ENCODE data around the gene PAOX. TPM values are rescaled to one million over a fixed set of nuclear protein-coding genes. Genes with fewer than 3 reads are reported as not detected.

Gene PAOX
- total and polyA plus RNA-seq, 8 donors, result 5.1 to 7.9 (median 6.5) TPM

DNA sequence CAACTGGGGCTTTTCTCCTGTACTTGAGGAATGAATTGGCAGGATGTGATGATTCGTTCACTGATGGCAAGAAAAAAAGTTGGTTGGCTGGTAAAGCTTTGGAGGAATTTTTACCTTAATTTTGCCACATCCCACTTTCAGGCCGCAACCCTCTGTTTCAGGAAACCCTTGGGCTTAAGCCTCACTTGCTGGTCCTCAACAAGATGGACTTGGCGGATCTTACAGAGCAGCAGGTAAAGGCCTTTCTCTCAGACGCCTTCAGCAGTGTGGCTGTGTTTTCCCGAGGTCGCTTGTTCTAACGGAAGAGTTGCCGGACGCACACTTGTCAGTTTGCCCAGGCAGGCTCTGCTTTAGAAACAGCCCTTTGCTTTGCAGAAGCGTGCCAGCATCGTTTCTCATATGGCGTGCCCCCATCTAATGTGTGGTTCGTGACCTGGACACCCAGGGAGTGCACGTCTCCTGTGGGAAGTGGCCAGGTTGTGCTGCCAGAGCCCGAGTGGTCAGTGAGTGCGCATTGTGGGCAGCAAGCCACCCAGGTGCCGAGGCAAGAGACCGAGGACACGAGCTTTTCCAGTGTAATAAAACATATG lies 17.1 kb downstream of the PAOX start:
- DNase-seq, result no peak

DNA sequence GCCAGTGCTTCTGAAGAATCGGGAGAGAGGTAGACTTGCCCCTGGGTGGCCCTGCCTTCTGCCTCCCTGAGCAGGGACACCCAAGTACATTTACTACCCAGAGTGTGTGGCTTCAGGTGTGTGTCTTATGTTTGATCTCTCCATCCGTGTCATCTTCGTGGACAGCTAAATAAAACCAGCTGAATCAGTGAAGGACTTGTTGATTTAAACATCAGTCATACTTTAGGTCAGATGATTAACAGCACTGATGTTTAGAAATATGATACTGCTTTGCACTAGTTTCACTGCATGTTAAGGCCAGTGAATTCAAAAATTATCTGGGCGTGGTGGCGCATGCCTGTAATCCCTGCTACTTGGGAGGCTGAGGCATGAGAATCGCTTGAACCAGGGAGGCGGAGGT lies 18.9 kb downstream of the PAOX start:
- H3K4me1 ChIP-seq, result peaks cover 11 to 29% of the 10 kb centered on the region in 2 donors
- ATAC-seq (no peak), DNase-seq (no peak)
- H3K27ac ChIP-seq, result no peak overlapping the region
- no peaks in the 10 kb centered on the region for H3K27me3 ChIP-seq
- intact Hi-C loops (cut with DNase I), result no loop called here
- H3K4me3 ChIP-seq, result no peak overlapping the region
- H3K9me3 ChIP-seq, result no peaks in the 10 kb centered on the region
- peaks cover 0 to 70% of the 10 kb centered on the region in 2 donors for H3K36me3 ChIP-seq
- TF ChIP-seq, protein P1, sequence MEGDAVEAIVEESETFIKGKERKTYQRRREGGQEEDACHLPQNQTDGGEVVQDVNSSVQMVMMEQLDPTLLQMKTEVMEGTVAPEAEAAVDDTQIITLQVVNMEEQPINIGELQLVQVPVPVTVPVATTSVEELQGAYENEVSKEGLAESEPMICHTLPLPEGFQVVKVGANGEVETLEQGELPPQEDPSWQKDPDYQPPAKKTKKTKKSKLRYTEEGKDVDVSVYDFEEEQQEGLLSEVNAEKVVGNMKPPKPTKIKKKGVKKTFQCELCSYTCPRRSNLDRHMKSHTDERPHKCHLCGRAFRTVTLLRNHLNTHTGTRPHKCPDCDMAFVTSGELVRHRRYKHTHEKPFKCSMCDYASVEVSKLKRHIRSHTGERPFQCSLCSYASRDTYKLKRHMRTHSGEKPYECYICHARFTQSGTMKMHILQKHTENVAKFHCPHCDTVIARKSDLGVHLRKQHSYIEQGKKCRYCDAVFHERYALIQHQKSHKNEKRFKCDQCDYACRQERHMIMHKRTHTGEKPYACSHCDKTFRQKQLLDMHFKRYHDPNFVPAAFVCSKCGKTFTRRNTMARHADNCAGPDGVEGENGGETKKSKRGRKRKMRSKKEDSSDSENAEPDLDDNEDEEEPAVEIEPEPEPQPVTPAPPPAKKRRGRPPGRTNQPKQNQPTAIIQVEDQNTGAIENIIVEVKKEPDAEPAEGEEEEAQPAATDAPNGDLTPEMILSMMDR (IDR thresholded peaks at IDR 0.05), result no peak

More for the DNA sequence above, 17.1 kb downstream of the PAOX start:
- no peak overlapping the region for H3K4me3 ChIP-seq
- peaks cover 0 to 53% of the 10 kb centered on the region in 2 donors for H3K36me3 ChIP-seq
- intact Hi-C loops (cut with DNase I), result no loop called here
- no peak for ATAC-seq
- no peaks in the 10 kb centered on the region for H3K9me3 ChIP-seq
- TF ChIP-seq, protein P1 (IDR thresholded peaks at IDR 0.05), result no peak
- H3K4me1 ChIP-seq, result peaks cover 11 to 25% of the 10 kb centered on the region in 2 donors
- H3K27ac ChIP-seq, result no peak overlapping the region
- no peaks in the 10 kb centered on the region for H3K27me3 ChIP-seq

DNA sequence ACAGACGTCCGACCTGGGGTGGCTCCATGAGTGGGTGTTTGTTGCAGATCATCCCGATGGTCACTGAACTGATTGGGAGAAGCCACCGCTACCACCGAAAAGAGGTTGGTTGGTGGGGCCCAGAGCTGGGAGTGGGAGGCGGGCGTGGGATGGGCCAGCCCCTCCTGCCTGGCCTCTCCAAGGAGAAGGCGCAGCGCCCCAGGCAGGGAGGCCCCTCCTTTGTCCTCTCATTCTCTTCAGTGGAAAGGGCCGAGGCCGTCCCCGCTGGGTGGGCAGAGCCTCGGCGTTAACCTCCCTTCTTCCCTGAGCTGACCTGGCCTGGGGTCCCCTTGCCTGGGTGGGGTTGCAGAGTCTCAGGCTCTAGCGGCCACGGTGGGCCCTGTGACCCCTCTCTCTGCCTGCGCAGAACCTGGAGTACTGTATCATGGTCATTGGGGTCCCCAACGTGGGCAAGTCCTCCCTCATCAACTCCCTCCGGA lies 20.1 kb downstream of the PAOX start:
- H3K4me3 ChIP-seq, result no peak overlapping the region
- no peaks in the 10 kb centered on the region for H3K27me3 ChIP-seq
- intact Hi-C loops (cut with DNase I), result no loop called here
- no peak for ATAC-seq
- peaks cover 11 to 23% of the 10 kb centered on the region in 2 donors for H3K4me1 ChIP-seq
- TF ChIP-seq, protein P1 (IDR thresholded peaks at IDR 0.05), result no peak
- no peaks in the 10 kb centered on the region for H3K9me3 ChIP-seq
- peak in 1 of 4 donors; percentile 63 for DNase-seq
- peaks cover 0 to 80% of the 10 kb centered on the region in 2 donors for H3K36me3 ChIP-seq
- H3K27ac ChIP-seq, result no peak overlapping the region

DNA sequence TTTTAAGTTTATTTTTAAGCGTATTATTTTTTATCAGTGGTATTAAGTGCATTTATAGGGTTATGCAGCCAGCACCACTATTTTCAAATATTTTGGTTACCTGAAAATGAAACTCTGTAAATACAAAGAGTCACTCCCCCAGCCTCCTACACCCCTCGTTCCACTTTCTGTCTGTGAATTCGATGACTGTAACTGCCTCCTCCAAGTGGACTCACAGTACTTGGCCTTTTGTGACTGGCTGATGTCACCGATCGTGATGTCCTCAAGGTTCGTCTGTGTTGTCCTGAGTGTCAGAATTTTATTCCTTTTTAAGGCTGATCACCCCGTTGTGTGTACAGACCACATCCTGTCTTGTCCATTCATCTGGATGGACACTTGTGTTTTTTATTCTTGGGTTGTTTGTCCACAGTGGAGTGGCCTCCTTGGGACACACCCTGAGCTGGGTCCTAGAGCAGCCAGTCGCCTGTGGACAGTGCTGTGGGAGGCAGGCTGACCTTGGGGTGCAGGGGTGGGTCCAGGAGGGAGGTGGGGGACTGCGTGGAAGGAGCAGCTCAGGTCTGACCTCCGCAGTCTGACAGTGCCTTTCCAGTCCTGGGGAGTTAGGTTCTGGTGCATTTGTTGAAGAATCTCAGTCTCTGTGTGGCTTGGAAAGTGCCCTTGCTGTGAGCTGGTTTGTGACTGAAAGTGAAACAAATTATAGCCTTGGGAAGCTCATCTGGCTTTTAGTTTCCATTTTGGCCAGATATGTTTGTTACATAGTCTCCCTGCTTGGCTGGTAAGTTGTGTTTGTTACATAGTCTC lies 21.8 kb downstream of the PAOX start:
- TF ChIP-seq, protein P1 (IDR thresholded peaks at IDR 0.05), result no peak
- Histone ChIP-seq H3K4me3 (no peak overlapping the region), H3K4me1 (peaks cover 0 to 8% of the 10 kb centered on the region in 2 donors), H3K27me3 (no peaks in the 10 kb centered on the region), H3K36me3 (peaks cover 0 to 93% of the 10 kb centered on the region in 2 donors), H3K27ac (peak overlapping the region in 1 of 2 donors; percentile 48), H3K9me3 (no peaks in the 10 kb centered on the region)
- intact Hi-C loops (cut with DNase I), result no loop called here
- ATAC-seq (no peak), DNase-seq (no peak)

DNA sequence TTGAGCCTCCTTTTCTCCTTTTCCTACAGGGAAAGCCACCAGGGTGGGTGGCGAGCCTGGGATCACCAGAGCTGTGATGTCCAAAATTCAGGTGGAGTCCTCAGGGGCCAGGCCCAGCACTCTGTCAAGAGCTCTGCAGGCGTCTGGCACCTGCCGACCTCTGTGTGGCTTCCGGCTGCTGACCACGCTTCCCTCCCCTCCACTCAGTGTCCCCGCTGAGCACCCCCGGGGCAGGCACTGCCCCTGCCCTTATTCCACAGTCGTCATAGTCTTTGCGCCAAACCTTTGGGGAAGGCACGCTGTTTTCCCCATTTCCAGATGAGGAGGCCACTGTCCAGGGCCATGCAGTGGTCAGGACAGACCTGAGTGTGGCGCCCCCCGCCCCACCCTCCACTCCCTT lies 22.4 kb downstream of the PAOX start:
- Histone ChIP-seq H3K4me1 (peaks cover 0 to 8% of the 10 kb centered on the region in 2 donors), H3K27me3 (no peaks in the 10 kb centered on the region), H3K4me3 (no peak overlapping the region), H3K27ac (peak overlapping the region in 1 of 2 donors; percentile 48), H3K36me3 (peaks cover 0 to 90% of the 10 kb centered on the region in 2 donors), H3K9me3 (no peaks in the 10 kb centered on the region)
- TF ChIP-seq, protein P1 (IDR thresholded peaks at IDR 0.05), result no peak
- ATAC-seq, result no peak
- DNase-seq, result peak in 1 of 4 donors; percentile 60
- intact Hi-C loops (cut with DNase I), result no loop called here

Data from left lung (tissue), 10 donors.